ENCODE data around the gene RCOR1.

Gene RCOR1

GRCh38 chr14:102583726-102584125 is 8.7 kb upstream of the RCOR1 start:
- TF ChIP-seq, protein P1, sequence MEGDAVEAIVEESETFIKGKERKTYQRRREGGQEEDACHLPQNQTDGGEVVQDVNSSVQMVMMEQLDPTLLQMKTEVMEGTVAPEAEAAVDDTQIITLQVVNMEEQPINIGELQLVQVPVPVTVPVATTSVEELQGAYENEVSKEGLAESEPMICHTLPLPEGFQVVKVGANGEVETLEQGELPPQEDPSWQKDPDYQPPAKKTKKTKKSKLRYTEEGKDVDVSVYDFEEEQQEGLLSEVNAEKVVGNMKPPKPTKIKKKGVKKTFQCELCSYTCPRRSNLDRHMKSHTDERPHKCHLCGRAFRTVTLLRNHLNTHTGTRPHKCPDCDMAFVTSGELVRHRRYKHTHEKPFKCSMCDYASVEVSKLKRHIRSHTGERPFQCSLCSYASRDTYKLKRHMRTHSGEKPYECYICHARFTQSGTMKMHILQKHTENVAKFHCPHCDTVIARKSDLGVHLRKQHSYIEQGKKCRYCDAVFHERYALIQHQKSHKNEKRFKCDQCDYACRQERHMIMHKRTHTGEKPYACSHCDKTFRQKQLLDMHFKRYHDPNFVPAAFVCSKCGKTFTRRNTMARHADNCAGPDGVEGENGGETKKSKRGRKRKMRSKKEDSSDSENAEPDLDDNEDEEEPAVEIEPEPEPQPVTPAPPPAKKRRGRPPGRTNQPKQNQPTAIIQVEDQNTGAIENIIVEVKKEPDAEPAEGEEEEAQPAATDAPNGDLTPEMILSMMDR (IDR thresholded peaks at IDR 0.05; ENCODE audit: low read depth, low read length), result no peak
- no peak for TF ChIP-seq EZH2phosphoT487 (IDR thresholded peaks at IDR 0.05; ENCODE audit: low read depth)
- Histone ChIP-seq H2AFZ (ENCODE audit: low read depth, low read length) (no peak overlapping the region), H3K4me3 (ENCODE audit: low read length) (no peak overlapping the region), H3K27ac (ENCODE audit: low read length) (no peak overlapping the region), H3K27me3 (ENCODE audit: low read depth, low read length) (no peaks in the 10 kb centered on the region), H3K4me2 (ENCODE audit: low read length) (no peak overlapping the region), H3K79me2 (ENCODE audit: low read length) (no peaks in the 10 kb centered on the region), H3K36me3 (replicated peaks; ENCODE audit: low read depth, low read length) (no peaks in the 10 kb centered on the region), H3K9ac (ENCODE audit: low read length) (no peak overlapping the region), H4K20me1 (ENCODE audit: insufficient read depth, low read length) (no peaks in the 10 kb centered on the region), H3K9me3 (ENCODE audit: insufficient read depth, low read length) (no peaks in the 10 kb centered on the region), H3K4me1 (ENCODE audit: low read length) (no peaks in the 10 kb centered on the region)

DNA sequence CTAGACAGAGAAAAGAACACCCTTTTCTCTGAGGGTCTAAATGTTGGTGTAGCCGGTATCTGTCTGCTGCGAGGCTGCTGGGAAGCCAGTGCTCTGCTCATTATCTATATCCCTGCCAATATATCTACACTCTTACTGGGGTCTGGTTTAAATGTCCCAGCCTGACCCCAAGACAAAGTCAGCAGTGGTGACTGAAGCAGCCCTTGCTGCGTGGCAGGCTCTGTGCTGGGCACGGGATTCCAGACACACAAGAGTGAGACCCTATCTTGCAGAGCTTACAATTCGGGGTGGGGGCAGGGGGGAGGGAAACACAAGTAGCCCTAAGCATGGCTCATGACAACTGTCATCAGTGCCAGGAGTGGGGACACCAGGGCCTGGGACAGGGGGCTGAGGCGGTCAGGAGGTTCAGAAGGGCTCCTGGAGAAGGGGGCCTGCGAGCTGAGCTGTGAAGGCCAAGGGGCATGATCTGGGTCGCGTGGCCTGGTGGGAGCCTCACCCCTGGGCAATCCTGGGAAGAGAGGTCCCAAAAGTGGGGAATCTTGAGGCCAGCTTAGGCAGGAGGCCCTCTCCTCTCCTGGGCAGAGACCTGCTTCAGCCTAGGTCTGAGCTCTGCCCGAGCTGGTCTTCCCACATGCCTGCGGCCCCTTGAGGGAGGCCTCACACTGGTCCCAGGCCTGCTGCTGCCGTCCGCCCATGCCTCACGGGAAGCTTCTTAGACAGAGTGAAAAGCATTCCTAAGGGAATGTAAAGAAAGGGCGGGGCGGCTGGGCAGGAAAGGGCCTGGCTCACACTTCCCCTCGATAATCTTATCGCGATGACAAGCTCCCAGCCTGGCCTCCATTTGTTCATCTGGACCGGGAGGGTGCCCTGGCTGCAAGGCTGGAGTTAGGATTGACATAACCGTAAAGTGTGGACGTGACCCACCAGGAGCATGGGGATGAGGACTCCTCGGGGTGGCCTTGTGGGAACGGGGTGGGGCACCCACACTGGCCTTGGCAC is 7.3 kb upstream of the RCOR1 start:
- Histone ChIP-seq H3K27me3 (ENCODE audit: low read depth, low read length) (no peaks in the 10 kb centered on the region), H4K20me1 (ENCODE audit: insufficient read depth, low read length) (no peaks in the 10 kb centered on the region), H3K4me2 (ENCODE audit: low read length) (no peak overlapping the region), H3K4me3 (ENCODE audit: low read length) (no peak overlapping the region), H2AFZ (ENCODE audit: low read depth, low read length) (no peak overlapping the region), H3K27ac (ENCODE audit: low read length) (no peak overlapping the region), H3K4me1 (ENCODE audit: low read length) (no peaks in the 10 kb centered on the region), H3K9me3 (ENCODE audit: insufficient read depth, low read length) (no peaks in the 10 kb centered on the region), H3K9ac (ENCODE audit: low read length) (no peak overlapping the region), H3K79me2 (ENCODE audit: low read length) (no peaks in the 10 kb centered on the region), H3K36me3 (replicated peaks; ENCODE audit: low read depth, low read length) (no peaks in the 10 kb centered on the region)
- TF ChIP-seq, protein P1 (IDR thresholded peaks at IDR 0.05; ENCODE audit: low read depth, low read length), result no peak
- no peak for TF ChIP-seq EZH2phosphoT487 (IDR thresholded peaks at IDR 0.05; ENCODE audit: low read depth)

GRCh38 chr14:102586420-102587104 is 5.9 kb upstream of the RCOR1 start:
- no peak overlapping the region for H3K27ac ChIP-seq (ENCODE audit: low read length)
- H3K4me1 ChIP-seq (ENCODE audit: low read length), result peaks cover 9% of the 10 kb centered on the region
- H3K27me3 ChIP-seq (ENCODE audit: low read depth, low read length), result no peaks in the 10 kb centered on the region
- no peak overlapping the region for H2AFZ ChIP-seq (ENCODE audit: low read depth, low read length)
- no peak overlapping the region for H3K9ac ChIP-seq (ENCODE audit: low read length)
- H3K79me2 ChIP-seq (ENCODE audit: low read length), result no peaks in the 10 kb centered on the region
- H3K4me3 ChIP-seq (ENCODE audit: low read length), result no peak overlapping the region
- TF ChIP-seq EZH2phosphoT487 (IDR thresholded peaks at IDR 0.05; ENCODE audit: low read depth), result no peak
- TF ChIP-seq, protein P1 (IDR thresholded peaks at IDR 0.05; ENCODE audit: low read depth, low read length), result no peak
- no peaks in the 10 kb centered on the region for H3K36me3 ChIP-seq (replicated peaks; ENCODE audit: low read depth, low read length)
- H3K9me3 ChIP-seq (ENCODE audit: insufficient read depth, low read length), result no peaks in the 10 kb centered on the region
- H3K4me2 ChIP-seq (ENCODE audit: low read length), result no peak overlapping the region
- H4K20me1 ChIP-seq (ENCODE audit: insufficient read depth, low read length), result no peaks in the 10 kb centered on the region

GRCh38 chr14:102588821-102589220 is 3.6 kb upstream of the RCOR1 start:
- no peak overlapping the region for H3K27ac ChIP-seq (ENCODE audit: low read length)
- no peak overlapping the region for H3K9ac ChIP-seq (ENCODE audit: low read length)
- no peaks in the 10 kb centered on the region for H3K9me3 ChIP-seq (ENCODE audit: insufficient read depth, low read length)
- H3K27me3 ChIP-seq (ENCODE audit: low read depth, low read length), result no peaks in the 10 kb centered on the region
- H2AFZ ChIP-seq (ENCODE audit: low read depth, low read length), result no peak overlapping the region
- TF ChIP-seq, protein P1 (IDR thresholded peaks at IDR 0.05; ENCODE audit: low read depth, low read length), result no peak
- TF ChIP-seq EZH2phosphoT487 (IDR thresholded peaks at IDR 0.05; ENCODE audit: low read depth), result no peak
- H3K4me2 ChIP-seq (ENCODE audit: low read length), result no peak overlapping the region
- no peaks in the 10 kb centered on the region for H3K36me3 ChIP-seq (replicated peaks; ENCODE audit: low read depth, low read length)
- H3K79me2 ChIP-seq (ENCODE audit: low read length), result peaks cover 10% of the 10 kb centered on the region
- peaks cover 10% of the 10 kb centered on the region for H3K4me1 ChIP-seq (ENCODE audit: low read length)
- peaks cover 5% of the 10 kb centered on the region for H4K20me1 ChIP-seq (ENCODE audit: insufficient read depth, low read length)
- H3K4me3 ChIP-seq (ENCODE audit: low read length), result no peak overlapping the region

Measured in OCI-LY3 (cell line).